IPS-18c (cell line): Measurements from ENCODE around the gene KLF7.
"Not testable (repeated sequence)": the region's sequence is repeated elsewhere in the genome, so short reads cannot be mapped to it uniquely, and the experiment has no call there.

ENCODE experiments used
- H3K4me3 ChIP-seq: 2 replicates; pipeline ENCODE4 v1.7.0; 2013; ENCODE audit warnings: low read depth, mild to moderate bottlenecking, low read length, moderate library complexity; ENCODE audit not compliant: insufficient read depth
- H3K9me3 ChIP-seq: one replicate; pipeline ENCODE4 v1.6.1; 2013; ENCODE audit warnings: mild to moderate bottlenecking, low read length, moderate library complexity; ENCODE audit not compliant: control insufficient read depth, insufficient read depth

Gene KLF7

DNA sequence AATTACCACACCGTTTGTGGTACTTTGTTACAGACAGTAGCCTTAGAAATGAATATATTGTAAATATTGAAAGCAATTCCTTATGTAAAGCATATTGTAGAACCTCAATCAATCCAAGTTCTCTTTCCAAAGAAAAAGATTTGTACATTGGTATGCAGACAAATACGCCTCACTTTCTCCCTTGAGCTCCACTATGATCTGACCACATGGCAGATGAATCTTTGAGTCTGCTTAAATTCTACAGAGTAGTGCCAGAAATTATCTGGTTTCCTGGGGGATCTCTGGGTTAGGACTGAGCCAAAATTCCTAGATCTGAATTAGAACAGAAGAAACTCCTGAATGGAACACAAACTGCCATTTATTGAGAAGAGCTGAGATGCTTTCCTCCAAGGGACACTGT lies 127.4 kb downstream of the KLF7 start:
- Histone ChIP-seq H3K9me3 (no peaks in the 10 kb centered on the region), H3K4me3 (no peak overlapping the region)

DNA sequence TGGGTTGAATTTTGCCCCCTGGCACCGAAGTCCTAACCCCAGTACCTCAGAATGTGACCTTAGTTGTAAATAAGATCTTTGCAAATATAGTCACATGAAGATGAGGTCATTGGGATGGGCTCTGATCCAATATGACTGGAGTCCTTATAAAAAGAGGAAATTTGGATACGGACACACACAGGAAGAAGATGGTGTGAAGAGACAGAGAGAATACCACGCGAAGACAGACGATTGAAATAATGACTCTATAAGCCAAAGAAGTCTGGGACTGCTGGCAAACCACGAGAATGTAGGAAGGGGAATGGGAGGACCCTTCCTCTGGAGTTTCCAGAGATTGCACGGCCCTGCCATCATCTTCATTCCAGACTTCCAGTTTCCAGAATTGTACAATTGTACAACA lies 127.9 kb downstream of the KLF7 start:
- Histone ChIP-seq H3K4me3 (no peak overlapping the region), H3K9me3 (no peaks in the 10 kb centered on the region)

DNA sequence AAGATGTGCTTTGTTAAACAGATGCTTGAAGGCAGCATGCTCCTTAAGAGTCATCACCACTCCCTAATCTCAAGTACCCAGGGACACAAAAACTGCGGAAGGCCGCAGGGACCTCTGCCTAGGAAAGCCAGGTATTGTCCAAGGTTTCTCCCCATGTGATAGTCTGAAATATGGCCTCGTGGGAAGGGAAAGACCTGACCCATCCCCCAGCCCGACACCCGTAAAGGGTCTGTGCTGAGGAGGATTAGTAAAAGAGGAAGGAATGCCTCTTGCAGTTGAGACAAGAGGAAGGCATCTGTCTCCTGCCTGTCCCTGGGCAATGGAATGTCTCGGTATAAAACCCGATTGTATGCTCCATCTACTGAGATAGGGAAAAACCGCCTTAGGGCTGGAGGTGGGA lies 128.7 kb downstream of the KLF7 start:
- H3K9me3 ChIP-seq, H3K4me3 ChIP-seq: not testable (repeated sequence)

DNA sequence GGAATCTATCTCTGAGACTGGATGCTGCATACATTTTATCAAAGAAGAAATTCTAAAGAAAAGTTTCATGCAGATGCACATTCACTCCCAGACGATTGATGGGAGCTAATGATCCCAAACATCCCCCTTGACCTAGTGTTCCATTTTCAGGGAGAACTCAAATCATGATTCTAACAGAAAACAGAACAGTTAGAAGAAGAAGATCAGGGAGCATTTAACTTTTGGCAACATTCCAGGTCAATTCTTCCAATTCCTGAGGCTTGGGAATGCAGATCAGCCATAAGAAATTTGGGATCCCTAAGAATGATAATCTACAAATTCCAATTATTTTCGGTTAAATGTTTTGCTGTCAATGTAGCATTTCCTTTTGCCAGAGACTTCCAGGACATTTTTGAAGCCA lies 129.9 kb downstream of the KLF7 start:
- no peaks in the 10 kb centered on the region for H3K9me3 ChIP-seq
- H3K4me3 ChIP-seq, result no peak overlapping the region

DNA sequence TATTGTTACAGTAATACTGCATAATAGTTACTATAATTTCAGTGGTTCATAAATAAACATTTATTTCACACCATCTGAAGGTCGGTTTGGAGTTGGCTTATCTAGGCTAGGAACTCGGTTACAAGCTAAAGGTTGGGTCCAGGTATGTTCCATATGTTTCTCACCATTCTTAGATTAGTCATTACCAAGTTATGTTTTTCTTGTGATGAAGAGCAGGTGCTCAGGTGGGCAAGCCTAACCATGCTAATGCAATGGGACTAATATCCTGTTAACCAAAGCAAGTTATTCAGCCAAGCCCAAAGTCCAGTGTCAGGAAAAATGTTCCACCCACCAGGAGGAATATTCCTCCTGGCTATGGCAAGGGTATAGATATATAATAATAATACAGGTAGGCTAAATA lies 133.3 kb downstream of the KLF7 start:
- Histone ChIP-seq H3K4me3 (no peak overlapping the region), H3K9me3 (no peaks in the 10 kb centered on the region)
